Activated T-cell treated with anti-CD3 and anti-CD28 coated beads, Interleukin-2, amount 50 U/mL, for 72 hours (primary cell): ENCODE results near the gene TSHZ2. TPM values are rescaled to one million over a fixed set of nuclear protein-coding genes. Genes with fewer than 3 reads are reported as not detected.

Experiments
- ATAC-seq, 2 donors: fragments of 150-1000 bp; cut with Tn5 transposase; replicated peaks in 1 of 2; 2 replicates each; pipeline ENCODE4 v1.10.0; 2021; ENCODE audit warnings: moderate library complexity in 2 of 2, mild to moderate bottlenecking in 1 of 2
- DNase-seq, 2 donors: peaks; one replicate each; pipeline ENCODE4 v3.0.0; 2021 to 2022; ENCODE audit warnings: mixed read lengths in 1 of 2
- H3K27ac Mint-ChIP-seq: one replicate; pipeline ENCODE4 v1.8.0; 2022; ENCODE audit warnings: mild to moderate bottlenecking, moderate library complexity, mixed read lengths
- H3K27me3 Mint-ChIP-seq: one replicate; pipeline ENCODE4 v1.8.0; 2022; ENCODE audit warnings: low read depth, mixed read lengths
- H3K36me3 Mint-ChIP-seq, 2 donors: one replicate each; pipeline ENCODE4 v1.8.0; 2022; ENCODE audit warnings: mixed read lengths in 2 of 2, mild to moderate bottlenecking in 1 of 2; ENCODE audit not compliant: insufficient read depth in 2 of 2
- H3K4me1 Mint-ChIP-seq: one replicate; pipeline ENCODE4 v1.8.0; 2022; ENCODE audit warnings: low read depth, mixed read lengths
- H3K4me3 Mint-ChIP-seq, 2 donors: one replicate each; pipeline ENCODE4 v1.8.0; 2022; ENCODE audit warnings: mild to moderate bottlenecking in 2 of 2, mixed read lengths in 2 of 2, moderate library complexity in 2 of 2
- H3K9me3 Mint-ChIP-seq, 2 donors: one replicate each; pipeline ENCODE4 v1.8.0; 2022; ENCODE audit warnings: mixed read lengths in 2 of 2
- total RNA-seq, 2 donors: library from RNA; stranded (reverse); gene quantifications; one replicate each; pipeline ENCODE4 v1.2.3, GENCODE V29; 2022

Gene TSHZ2
- total RNA-seq, 2 donors from 2014 or later = 29.3 to 56.7 TPM

DNA sequence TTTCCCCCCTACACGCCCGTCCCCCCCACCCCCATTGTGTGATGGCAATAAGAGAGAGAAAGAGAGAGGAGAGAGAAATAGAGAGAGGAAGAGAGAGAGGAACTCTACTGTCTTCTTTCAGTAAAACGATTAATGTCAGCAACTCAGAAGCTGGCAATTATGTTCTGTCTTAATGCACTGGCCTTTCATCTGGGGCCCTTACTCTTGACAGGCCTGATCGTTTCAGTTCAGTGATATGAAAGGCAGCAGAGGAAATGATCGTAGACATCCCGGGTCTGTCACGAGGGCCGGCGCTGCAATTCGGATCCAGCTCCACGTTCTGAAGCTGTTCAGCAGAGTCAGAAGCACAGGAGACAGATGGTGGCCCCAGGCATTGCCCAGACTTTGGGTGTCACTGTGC, 312.5 kb downstream of the TSHZ2 start:
- Mint-ChIP-seq H3K36me3 (no peaks in the 10 kb centered on the region), H3K9me3 (no peaks in the 10 kb centered on the region), H3K4me1 (no peaks in the 10 kb centered on the region), H3K4me3 (no peak overlapping the region), H3K27ac (no peak overlapping the region), H3K27me3 (no peaks in the 10 kb centered on the region)
- DNase-seq (no peak), ATAC-seq (no peak)

DNA sequence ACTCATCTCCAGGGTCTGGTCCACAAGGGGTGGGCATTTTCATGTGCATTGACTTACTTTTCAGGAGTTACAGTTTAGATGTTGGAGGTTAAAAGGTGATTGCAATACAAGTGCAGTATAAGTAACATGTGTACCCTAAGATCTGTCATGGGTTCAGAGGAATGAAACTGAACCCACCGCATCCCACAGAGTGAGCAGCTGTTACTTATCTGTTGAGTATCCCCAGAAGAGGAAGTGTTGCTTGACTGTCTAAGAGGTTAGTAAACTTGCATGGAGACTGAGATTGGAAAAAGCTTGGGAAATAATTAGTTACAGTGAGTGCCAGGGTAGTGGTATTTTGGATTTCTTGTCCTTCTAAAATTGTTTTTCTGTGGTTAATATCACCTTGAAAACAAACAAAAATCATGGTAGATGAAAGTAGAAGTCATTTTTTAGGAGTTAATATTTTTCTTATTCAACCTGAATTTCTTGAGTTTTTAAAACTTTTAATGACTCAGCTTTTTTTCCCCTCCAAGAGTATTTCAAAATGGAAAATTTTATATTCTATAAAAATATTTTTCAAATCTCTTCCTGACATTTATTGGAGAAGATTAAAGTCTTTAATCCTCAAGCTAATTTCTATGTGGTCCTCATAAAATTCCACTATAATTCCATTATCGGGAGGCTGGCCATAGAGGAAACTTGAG, 315.3 kb downstream of the TSHZ2 start:
- H3K9me3 Mint-ChIP-seq = no peaks in the 10 kb centered on the region
- DNase-seq (no peak), ATAC-seq (no peak)
- H3K27me3 Mint-ChIP-seq = no peaks in the 10 kb centered on the region
- no peak overlapping the region for H3K4me3 Mint-ChIP-seq
- H3K36me3 Mint-ChIP-seq = no peaks in the 10 kb centered on the region
- H3K27ac Mint-ChIP-seq = no peak overlapping the region
- no peaks in the 10 kb centered on the region for H3K4me1 Mint-ChIP-seq

DNA sequence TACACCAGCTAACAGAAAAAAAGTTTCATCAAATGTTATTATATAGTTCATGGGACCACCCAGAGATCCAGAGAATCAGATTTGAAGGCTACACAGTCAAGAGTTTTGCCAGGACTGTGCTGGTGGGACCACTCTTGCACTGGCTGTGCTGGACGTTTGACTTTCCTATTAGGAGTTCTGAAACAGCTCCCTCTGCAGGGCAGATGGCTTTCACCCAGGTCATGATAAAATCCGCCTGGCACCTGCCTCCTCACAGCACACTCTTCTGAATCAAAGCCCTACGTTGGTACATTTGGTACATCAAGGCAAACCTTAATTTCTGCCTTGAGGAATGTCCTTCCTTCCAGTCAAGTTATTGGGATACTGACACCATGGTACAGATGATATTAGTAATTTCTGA, 319.4 kb downstream of the TSHZ2 start:
- no peak overlapping the region for H3K4me3 Mint-ChIP-seq
- ATAC-seq = no peak
- H3K9me3 Mint-ChIP-seq = no peaks in the 10 kb centered on the region
- no peaks in the 10 kb centered on the region for H3K4me1 Mint-ChIP-seq
- no peak for DNase-seq
- no peaks in the 10 kb centered on the region for H3K27me3 Mint-ChIP-seq
- no peak overlapping the region for H3K27ac Mint-ChIP-seq
- H3K36me3 Mint-ChIP-seq = no peaks in the 10 kb centered on the region

DNA sequence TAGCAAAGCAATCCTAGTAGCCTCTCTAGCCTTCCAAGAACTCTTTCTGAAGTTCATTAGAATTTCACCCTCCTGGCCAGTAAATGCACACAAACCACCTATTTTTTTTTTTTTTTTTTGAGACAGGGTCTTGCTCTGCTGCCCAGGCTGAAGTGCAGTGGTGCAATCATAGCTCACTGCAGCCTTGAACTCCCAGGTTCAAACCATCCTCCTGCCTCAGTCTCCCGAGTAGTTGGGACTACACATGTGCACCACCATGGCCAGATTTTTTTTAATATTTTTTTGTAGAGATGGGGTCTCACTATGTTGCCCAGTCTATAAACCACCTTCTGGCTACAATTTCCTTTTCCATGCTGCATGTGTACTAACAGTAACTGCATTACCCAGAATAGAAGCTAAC, 320.2 kb downstream of the TSHZ2 start:
- no peak overlapping the region for H3K4me3 Mint-ChIP-seq
- no peak overlapping the region for H3K27ac Mint-ChIP-seq
- DNase-seq (no peak), ATAC-seq (no peak)
- no peaks in the 10 kb centered on the region for H3K27me3 Mint-ChIP-seq
- no peaks in the 10 kb centered on the region for H3K36me3 Mint-ChIP-seq
- H3K9me3 Mint-ChIP-seq = no peaks in the 10 kb centered on the region
- no peaks in the 10 kb centered on the region for H3K4me1 Mint-ChIP-seq

DNA sequence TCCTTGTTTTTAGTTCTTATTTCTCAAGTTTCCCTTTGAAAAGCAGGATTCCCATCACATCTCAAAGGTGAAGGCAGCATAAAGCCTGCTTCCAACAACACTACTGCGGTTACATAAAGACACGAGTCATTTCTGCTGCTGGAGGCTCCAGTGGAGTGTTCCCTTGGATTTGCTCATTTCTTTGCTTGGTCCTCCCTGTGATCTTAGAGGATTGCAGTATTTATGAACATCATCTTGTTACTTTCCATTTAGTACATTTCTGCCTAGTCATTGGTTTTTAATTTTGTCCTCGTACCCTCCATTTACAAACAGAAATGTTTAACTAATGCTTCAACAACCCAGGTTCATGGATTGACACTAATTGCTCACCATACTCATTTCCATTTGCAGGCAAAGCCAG, 322.6 kb downstream of the TSHZ2 start:
- Mint-ChIP-seq H3K27me3 (no peaks in the 10 kb centered on the region), H3K4me1 (no peaks in the 10 kb centered on the region), H3K27ac (no peak overlapping the region), H3K4me3 (no peak overlapping the region), H3K9me3 (no peaks in the 10 kb centered on the region), H3K36me3 (no peaks in the 10 kb centered on the region)
- no peak for ATAC-seq
- no peak for DNase-seq

DNA sequence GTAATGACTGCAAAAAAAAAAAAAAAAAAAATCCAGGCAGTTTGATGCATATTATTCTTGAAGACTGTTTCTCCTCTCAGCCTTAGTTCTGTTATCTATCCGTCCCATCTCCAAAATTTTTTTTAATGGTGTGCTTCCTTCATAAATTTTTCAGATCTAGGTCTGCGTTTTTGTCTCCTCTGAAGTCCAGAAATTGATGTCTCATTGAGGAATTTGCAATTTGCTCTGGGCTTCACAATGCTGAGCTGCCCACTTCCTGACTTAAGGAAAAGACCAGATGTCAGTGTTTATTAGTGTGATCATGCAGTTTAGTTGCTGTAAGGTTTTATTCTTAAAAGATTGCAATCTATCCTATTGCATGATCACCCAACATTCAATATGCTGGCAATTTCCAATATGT, 323.9 kb downstream of the TSHZ2 start:
- no peak overlapping the region for H3K27ac Mint-ChIP-seq
- H3K27me3 Mint-ChIP-seq = no peaks in the 10 kb centered on the region
- no peak overlapping the region for H3K4me3 Mint-ChIP-seq
- H3K4me1 Mint-ChIP-seq = no peaks in the 10 kb centered on the region
- ATAC-seq = no peak
- no peaks in the 10 kb centered on the region for H3K36me3 Mint-ChIP-seq
- H3K9me3 Mint-ChIP-seq = no peaks in the 10 kb centered on the region
- no peak for DNase-seq

DNA sequence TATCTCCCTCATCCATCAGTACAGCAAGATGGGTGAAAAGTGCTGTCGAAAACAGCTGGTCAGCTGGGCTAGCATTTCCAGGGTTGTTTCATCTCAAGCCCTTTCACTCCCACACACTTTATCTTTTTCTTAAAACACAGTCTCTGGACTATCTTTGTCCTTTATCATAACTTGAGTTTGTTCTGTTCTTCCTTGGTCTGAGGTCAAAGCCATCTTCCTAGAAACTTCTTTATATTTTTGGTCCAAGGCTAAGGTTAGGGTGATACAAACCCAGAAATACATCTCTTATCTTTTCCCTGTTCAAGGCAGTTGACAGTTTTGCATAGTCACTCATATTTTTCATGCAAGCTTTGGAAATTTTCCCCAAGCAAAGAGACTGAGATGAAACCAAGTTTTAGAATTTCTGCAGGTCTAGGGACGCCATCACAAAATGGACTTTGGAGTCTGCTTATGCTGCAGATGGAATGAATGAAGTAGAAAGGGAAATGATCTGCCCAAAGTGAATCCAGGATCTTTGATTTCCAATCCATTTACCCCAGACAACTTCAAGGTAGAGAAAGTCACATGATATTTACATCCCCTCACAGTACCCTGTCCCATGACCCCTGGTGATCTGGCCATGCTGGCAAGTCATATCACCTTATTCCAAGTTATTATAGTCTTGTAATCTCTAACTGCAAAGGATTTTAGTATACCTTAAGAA, 324.4 kb downstream of the TSHZ2 start:
- ATAC-seq (no peak), DNase-seq (no peak)
- Mint-ChIP-seq H3K27me3 (no peaks in the 10 kb centered on the region), H3K36me3 (no peaks in the 10 kb centered on the region), H3K4me3 (no peak overlapping the region), H3K9me3 (no peaks in the 10 kb centered on the region), H3K27ac (no peak overlapping the region), H3K4me1 (no peaks in the 10 kb centered on the region)

DNA sequence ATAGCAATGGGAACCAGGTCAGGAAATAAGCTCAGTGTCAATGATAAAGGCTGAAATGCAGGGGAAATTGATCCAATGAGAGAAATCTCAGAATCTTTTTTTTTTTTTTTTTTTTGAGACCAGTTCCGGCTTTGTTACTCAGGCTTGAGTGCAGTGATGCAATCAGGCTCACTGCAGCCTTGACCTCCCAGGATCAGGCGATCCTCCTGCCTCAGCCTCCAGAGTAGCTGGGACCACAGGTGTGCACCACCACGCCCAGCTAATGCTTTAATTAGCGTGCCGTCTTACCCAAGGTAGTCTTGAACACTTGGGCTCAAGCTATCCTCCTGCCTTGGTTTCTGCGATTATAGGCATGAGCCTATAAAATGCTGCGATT, 325.0 kb downstream of the TSHZ2 start:
- H3K4me1 Mint-ChIP-seq = no peaks in the 10 kb centered on the region
- no peaks in the 10 kb centered on the region for H3K36me3 Mint-ChIP-seq
- H3K9me3 Mint-ChIP-seq = no peaks in the 10 kb centered on the region
- H3K4me3 Mint-ChIP-seq = no peak overlapping the region
- no peak for ATAC-seq
- no peaks in the 10 kb centered on the region for H3K27me3 Mint-ChIP-seq
- H3K27ac Mint-ChIP-seq = no peak overlapping the region
- DNase-seq = no peak

DNA sequence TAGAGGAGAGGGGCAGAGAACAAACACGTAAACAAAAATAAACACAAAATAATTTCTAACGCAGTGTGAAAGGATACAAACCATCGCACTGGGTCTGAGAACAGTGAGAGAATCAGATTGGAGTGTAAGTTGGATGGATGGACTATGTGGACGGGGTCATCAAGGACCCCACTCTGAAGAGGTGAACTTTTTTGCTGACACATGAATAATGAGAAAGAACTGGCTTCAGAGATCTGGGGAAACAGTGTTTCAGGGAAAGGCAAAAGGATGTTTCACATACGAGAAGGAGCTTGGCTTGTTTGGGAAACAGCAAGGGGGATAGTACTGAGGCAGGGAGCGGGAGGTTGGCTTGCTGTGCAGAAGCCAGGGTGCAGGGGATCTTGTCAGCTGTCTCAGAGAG, 326.1 kb downstream of the TSHZ2 start:
- Mint-ChIP-seq H3K4me1 (no peaks in the 10 kb centered on the region), H3K27me3 (no peaks in the 10 kb centered on the region), H3K4me3 (no peak overlapping the region), H3K9me3 (no peaks in the 10 kb centered on the region), H3K36me3 (no peaks in the 10 kb centered on the region), H3K27ac (no peak overlapping the region)
- DNase-seq = no peak
- ATAC-seq = no peak

DNA sequence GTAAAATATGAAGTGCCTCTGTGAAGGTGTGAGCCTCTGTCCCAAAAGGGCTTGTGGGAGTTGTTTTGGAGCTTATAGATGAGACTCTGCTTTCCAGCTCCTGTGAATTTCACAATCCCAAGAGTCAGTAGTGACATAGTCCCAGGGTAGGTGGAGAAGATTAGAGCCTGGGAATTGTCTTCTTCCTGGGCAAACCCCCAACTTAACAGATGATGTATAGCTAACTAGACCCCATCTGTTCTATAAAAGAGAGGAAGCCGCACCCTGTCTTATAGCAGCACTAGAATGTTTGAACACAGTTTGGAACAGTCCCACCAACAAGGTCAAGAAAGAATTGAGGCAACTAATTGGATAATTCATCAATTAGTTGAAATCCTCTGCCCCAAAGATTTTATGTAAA, 326.8 kb downstream of the TSHZ2 start:
- no peaks in the 10 kb centered on the region for H3K9me3 Mint-ChIP-seq
- H3K36me3 Mint-ChIP-seq = no peaks in the 10 kb centered on the region
- ATAC-seq = no peak
- no peak overlapping the region for H3K27ac Mint-ChIP-seq
- no peak overlapping the region for H3K4me3 Mint-ChIP-seq
- no peaks in the 10 kb centered on the region for H3K4me1 Mint-ChIP-seq
- no peak for DNase-seq
- H3K27me3 Mint-ChIP-seq = no peaks in the 10 kb centered on the region

DNA sequence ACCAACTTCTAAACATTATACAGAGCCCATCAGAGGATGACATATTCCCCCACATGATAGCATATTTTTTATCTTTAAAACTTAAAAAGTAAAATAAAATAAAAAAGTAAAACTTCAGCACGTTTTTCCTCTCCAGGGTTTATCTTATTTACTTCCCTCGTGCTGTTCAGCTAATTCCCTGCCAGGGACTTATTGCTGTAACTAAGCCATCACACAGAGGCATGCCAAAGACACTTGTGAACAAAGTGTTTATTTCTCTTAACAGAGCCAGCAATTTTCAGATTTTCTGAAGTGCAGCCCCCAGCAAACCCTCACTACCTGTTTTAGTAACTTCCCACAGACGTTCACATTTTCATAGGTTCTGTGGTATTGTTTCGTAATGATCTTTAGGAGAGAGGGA, 327.7 kb downstream of the TSHZ2 start:
- H3K4me3 Mint-ChIP-seq = no peak overlapping the region
- no peaks in the 10 kb centered on the region for H3K27me3 Mint-ChIP-seq
- H3K36me3 Mint-ChIP-seq = no peaks in the 10 kb centered on the region
- no peaks in the 10 kb centered on the region for H3K4me1 Mint-ChIP-seq
- DNase-seq = no peak
- H3K27ac Mint-ChIP-seq = no peak overlapping the region
- H3K9me3 Mint-ChIP-seq = no peaks in the 10 kb centered on the region
- no peak for ATAC-seq

DNA sequence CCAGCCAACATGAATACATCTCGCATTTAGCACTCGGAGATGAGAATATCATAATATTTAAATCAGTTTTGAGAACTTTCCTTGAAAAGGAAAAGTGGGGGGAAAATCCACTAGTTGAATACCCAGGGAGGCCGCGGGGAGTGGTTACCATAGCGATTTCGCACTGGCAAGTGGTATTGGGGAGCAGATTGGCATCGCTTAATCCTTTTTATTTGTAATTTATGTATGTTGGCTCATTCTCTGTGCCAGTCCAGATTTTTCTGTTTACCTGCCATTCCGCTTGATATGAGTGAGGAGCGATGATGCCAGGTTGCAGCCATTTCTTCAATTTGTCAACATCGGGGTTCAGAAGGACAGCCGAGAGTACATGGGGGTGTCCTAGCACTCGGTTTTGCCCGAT, 329.7 kb downstream of the TSHZ2 start:
- DNase-seq (no peak), ATAC-seq (no peak)
- Mint-ChIP-seq H3K9me3 (no peaks in the 10 kb centered on the region), H3K27ac (no peak overlapping the region), H3K27me3 (no peaks in the 10 kb centered on the region), H3K4me3 (no peak overlapping the region), H3K36me3 (no peaks in the 10 kb centered on the region), H3K4me1 (no peaks in the 10 kb centered on the region)

DNA sequence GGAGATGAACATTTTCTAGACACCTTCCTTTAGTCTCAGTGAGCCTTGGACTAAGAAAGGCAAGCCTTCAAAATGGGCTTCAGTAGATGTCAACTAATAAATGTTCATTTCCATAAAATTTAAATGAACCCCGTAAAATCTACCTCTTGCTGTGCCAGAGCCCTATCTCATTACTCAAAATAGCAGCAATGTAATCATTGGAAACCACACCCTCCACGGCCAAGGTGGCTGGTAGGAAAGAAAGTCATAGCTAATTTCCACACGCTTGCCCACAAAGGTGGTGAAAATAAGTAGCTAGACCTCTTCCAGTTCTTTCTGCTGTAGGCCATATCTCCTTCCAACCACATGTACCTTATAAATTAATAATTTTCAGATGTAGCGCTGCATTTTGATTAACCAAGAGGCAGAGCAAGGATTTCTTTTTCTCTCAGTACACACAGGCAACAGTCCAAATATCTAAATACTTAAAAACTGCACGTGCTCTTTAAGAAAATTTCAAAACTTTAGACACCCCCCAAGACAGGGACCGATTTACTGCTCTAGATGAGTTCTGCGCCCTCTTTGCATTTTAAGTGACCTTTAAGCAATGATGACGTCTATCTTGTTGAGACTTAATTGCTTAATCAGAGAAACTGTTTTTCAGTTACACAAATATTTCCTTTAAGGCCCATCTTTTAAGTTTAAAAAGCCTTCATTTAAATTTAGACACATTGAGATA, 330.7 kb downstream of the TSHZ2 start:
- Mint-ChIP-seq H3K4me1 (no peaks in the 10 kb centered on the region), H3K27me3 (no peaks in the 10 kb centered on the region), H3K36me3 (peaks cover 0 to 1% of the 10 kb centered on the region in 2 donors), H3K4me3 (no peak overlapping the region), H3K9me3 (no peaks in the 10 kb centered on the region), H3K27ac (no peak overlapping the region)
- no peak for DNase-seq
- no peak for ATAC-seq

DNA sequence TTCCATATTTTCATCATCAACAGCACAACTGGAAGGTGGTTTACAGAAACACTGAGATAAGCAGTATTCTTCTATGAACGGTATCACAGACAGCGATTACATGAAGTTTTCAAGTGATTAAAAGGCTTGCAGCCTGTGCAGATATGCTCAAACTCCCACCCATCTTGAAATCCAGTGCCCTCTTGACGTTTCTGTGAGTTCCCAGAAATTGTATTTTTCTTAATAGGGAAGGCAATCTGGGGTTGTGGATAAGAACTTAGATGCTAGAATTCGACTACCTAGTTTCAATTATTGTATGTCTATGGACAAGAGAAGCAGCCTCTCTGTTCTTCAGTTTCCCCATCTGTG, 331.2 kb downstream of the TSHZ2 start:
- Mint-ChIP-seq H3K4me3 (no peak overlapping the region), H3K4me1 (no peaks in the 10 kb centered on the region), H3K27ac (no peak overlapping the region), H3K9me3 (no peaks in the 10 kb centered on the region), H3K36me3 (peaks cover 0 to 3% of the 10 kb centered on the region in 2 donors), H3K27me3 (no peaks in the 10 kb centered on the region)
- DNase-seq (no peak), ATAC-seq (no peak)
